ENCODE results near the gene RECK.

DNA sequence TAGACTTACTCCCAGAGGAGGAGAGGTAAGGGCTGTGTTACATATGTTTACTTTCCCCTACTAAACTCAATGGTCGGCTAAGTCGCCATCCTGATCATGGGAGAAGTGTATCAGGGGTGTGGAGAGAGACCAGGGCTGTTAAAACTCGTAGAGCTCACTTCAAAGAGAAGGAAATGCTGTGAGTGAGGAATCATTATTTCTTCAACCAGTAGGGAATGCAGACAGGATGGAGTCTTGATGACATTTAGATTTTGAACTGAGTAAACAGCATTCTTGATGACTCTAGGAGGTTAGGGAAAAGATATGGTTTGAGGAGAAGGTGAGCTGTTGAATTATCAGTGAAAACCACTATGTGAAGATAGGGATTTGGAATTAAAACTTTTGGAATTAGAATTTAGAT lies 17.3 kb downstream of the RECK start:
- TF ChIP-seq CTCF (conservative IDR thresholded peaks at IDR 0.05; ENCODE audit: low read depth, low read length) (no peak), EZH2 (IDR thresholded peaks at IDR 0.05; ENCODE audit: low read length, unreplicated experiment) (no peak), EZH2phosphoT487 (IDR thresholded peaks at IDR 0.05; ENCODE audit: borderline replicate concordance, low read length) (no peak)

Data from PC-3 (cell line).